Astrocyte (in vitro differentiated cells and primary cell): ENCODE results near the gene CCR5AS.

Experiments used
- CTCF ChIP-seq: IDR thresholded peaks from 2 replicates; pipeline ENCODE4 v1.5.1; 2011; ENCODE audit warnings: low read depth, mild to moderate bottlenecking, inconsistent platforms, low read length, moderate library complexity; ENCODE audit not compliant: insufficient read depth
- EZH2 ChIP-seq: IDR thresholded peaks from 2 replicates; pipeline ENCODE4 v1.6.1; 2012; ENCODE audit warnings: mild to moderate bottlenecking, low read length, inconsistent platforms; ENCODE audit not compliant: insufficient read depth

GRCh38 chr3:46447228-46447985, 40.5 kb upstream of the CCR5AS start:
- TF ChIP-seq CTCF (no peak), EZH2 (no peak)
